Activated naive CD8-positive, alpha-beta T cell (primary cell): ENCODE results near the gene TEX13D.
A peak's percentile ranks its signal among the peaks of the same experiment; 100 is the strongest.

ENCODE experiments used
- H3K27ac Mint-ChIP-seq: one replicate; pipeline ENCODE4 v1.8.0; 2021; ENCODE audit warnings: mixed read lengths
- H3K27me3 Mint-ChIP-seq: one replicate; pipeline ENCODE4 v1.8.0; 2021; ENCODE audit warnings: mixed read lengths
- H3K36me3 Mint-ChIP-seq: one replicate; pipeline ENCODE4 v1.8.0; 2021; ENCODE audit warnings: mixed read lengths
- H3K4me1 Mint-ChIP-seq: one replicate; pipeline ENCODE4 v1.8.0; 2021; ENCODE audit warnings: low read depth, mixed read lengths
- H3K4me3 Mint-ChIP-seq: one replicate; pipeline ENCODE4 v1.8.0; 2021; ENCODE audit warnings: mild to moderate bottlenecking, mixed read lengths
- H3K9me3 Mint-ChIP-seq: one replicate; pipeline ENCODE4 v1.8.0; 2021; ENCODE audit warnings: low read depth, mixed read lengths

The TEX13D gene

GRCh38 chrX:124383354-124383753 lies 50.9 kb downstream of the TEX13D start:
- H3K4me1 Mint-ChIP-seq, result peaks cover 23% of the 10 kb centered on the region
- H3K4me3 Mint-ChIP-seq, result no peak overlapping the region
- H3K36me3 Mint-ChIP-seq, result peaks cover 8% of the 10 kb centered on the region
- H3K27me3 Mint-ChIP-seq, result no peaks in the 10 kb centered on the region
- no peaks in the 10 kb centered on the region for H3K9me3 Mint-ChIP-seq
- H3K27ac Mint-ChIP-seq, result peak overlapping the region; percentile 29

- no peaks in the 10 kb centered on the region for H3K27me3 Mint-ChIP-seq
- no peak overlapping the region for H3K27ac Mint-ChIP-seq
- no peaks in the 10 kb centered on the region for H3K9me3 Mint-ChIP-seq
- no peak overlapping the region for H3K4me3 Mint-ChIP-seq
- H3K4me1 Mint-ChIP-seq, result peaks cover 20% of the 10 kb centered on the region
- peaks cover 2% of the 10 kb centered on the region for H3K36me3 Mint-ChIP-seq
Measured at GRCh38 chrX:124386401-124386800, 53.9 kb downstream of the TEX13D start.
